PC-3 (cell line): Measurements from ENCODE around the gene STAB2.

Source experiments
- EZH2 ChIP-seq: fragments of 300-600 bp; sonication (generic); IDR thresholded peaks from one replicate; pipeline ENCODE4 v1.6.1; 2017; ENCODE audit warnings: antibody characterized with exemption, mild to moderate bottlenecking, low read length; ENCODE audit not compliant: unreplicated experiment
- EZH2phosphoT487 ChIP-seq: fragments of 300-600 bp; sonication (generic); IDR thresholded peaks from 2 replicates; pipeline ENCODE4 v1.6.1; 2018; ENCODE audit warnings: mild to moderate bottlenecking, antibody characterized with exemption, low read length, borderline replicate concordance
- TF ChIP-seq, protein P1 (sequence below): fragments of 300-600 bp; sonication (generic); conservative IDR thresholded peaks from 2 replicates; pipeline ENCODE4 v1.5.1; 2017; ENCODE audit warnings: antibody characterized with exemption, low read depth, mild to moderate bottlenecking, low read length

DNA sequence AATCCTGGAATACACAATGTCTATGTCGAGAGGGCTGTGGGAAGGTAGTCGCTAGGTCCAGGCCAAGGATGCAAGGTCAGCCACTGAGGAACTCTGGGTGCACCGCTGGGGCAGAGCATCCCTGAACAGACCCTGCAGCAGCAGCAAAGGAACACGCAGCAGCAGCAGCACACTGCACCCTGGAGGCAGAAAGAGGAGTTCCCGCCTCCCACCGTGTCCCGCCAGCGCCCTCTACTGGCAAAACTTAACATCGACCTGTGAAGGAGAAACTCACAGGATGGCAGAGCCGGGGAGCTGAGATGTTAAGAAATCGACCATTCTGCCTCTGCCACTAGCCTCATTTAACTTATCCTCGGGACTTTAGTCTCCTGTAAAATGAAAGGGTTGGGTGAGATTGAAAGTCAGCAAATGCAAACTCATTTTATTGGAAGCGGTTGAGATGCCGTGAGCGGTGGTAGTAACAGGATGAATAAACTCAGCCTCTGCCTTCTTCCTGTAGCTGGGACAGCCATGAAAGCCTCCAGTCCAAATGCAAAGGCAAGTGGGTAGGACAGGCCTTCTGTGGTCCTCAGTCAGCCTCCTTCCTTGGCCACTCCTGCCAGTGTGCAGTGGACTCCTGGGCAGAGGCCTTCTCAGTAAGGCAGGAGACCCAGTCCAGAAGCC, 45.6 kb downstream of the STAB2 start:
- TF ChIP-seq, protein P1, sequence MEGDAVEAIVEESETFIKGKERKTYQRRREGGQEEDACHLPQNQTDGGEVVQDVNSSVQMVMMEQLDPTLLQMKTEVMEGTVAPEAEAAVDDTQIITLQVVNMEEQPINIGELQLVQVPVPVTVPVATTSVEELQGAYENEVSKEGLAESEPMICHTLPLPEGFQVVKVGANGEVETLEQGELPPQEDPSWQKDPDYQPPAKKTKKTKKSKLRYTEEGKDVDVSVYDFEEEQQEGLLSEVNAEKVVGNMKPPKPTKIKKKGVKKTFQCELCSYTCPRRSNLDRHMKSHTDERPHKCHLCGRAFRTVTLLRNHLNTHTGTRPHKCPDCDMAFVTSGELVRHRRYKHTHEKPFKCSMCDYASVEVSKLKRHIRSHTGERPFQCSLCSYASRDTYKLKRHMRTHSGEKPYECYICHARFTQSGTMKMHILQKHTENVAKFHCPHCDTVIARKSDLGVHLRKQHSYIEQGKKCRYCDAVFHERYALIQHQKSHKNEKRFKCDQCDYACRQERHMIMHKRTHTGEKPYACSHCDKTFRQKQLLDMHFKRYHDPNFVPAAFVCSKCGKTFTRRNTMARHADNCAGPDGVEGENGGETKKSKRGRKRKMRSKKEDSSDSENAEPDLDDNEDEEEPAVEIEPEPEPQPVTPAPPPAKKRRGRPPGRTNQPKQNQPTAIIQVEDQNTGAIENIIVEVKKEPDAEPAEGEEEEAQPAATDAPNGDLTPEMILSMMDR = peak; percentile 100
- TF ChIP-seq EZH2phosphoT487 (no peak), EZH2 (no peak)
